ENCODE data around the gene ZNF445.

DNA sequence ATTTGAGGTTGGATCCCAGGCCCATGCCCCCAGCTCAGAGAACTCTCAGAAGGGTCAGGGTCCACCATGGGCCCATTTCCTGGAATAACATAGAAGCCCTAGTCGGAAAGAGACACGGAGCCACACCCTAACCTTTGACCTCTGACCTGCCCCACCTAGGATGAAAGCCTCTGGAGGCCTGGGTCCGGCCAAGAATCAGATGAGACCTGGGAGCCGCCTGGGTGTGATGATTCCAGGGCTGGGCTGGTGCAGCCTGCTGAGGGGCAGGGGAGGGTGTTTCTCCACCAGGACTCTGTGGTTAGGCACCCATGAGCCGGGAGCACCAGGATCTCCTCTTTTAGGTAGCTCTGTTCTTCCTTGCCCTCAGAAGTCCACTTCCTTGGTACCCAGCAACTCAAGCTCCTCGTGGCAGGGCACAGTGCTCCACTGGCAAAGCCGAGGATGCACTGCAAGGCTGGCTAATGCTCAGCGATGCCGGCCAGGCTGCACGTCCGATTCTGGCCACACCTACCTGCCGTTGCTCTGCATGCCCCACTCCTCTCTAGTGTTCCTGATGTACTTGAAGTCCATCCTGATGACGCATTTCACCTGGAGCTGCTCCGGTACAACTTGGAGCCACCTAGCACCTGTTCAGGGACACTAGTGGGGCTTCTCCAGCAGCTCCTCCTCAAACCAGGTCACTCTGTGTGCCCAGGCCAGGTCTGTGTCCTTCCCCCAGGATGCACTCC, 57.4 kb downstream of the ZNF445 start:
- TF ChIP-seq EZH2 (IDR thresholded peaks at IDR 0.05; ENCODE audit: borderline replicate concordance, low read length) (no peak), CTCF (conservative IDR thresholded peaks at IDR 0.05 in 1 of 2, IDR thresholded peaks at IDR 0.05 in 1 of 2; ENCODE audit: extremely low read depth in 1 of 2, insufficient read depth in 1 of 2, low read depth in 1 of 2, low read length in 2 of 2) (no peak)
